GM18867 (cell line): ENCODE data around the gene FNIP2.
"Not testable (repeated sequence)": the region's sequence is repeated elsewhere in the genome, so short reads cannot be mapped to it uniquely, and the experiment has no call there.

Source experiments
- ATAC-seq: cut with Tn5 transposase; IDR thresholded peaks from one replicate; pipeline ENCODE4 v1.9.1; 2021; ENCODE audit warnings: mild to moderate bottlenecking, moderate library complexity; ENCODE audit not compliant: unreplicated experiment

The FNIP2 gene

GRCh38 chr4:158788516-158788915 lies 19.7 kb downstream of the FNIP2 start:
- no peak for ATAC-seq

GRCh38 chr4:158789853-158790252 lies 21.0 kb downstream of the FNIP2 start:
- ATAC-seq: no peak

- no peak for ATAC-seq
Observed at GRCh38 chr4:158793021-158793420, 24.2 kb downstream of the FNIP2 start.

GRCh38 chr4:158793430-158793829 lies 24.6 kb downstream of the FNIP2 start:
- ATAC-seq: not testable (repeated sequence)

GRCh38 chr4:158796370-158797140 lies 27.7 kb downstream of the FNIP2 start:
- no peak for ATAC-seq

GRCh38 chr4:158798062-158798461 lies 29.2 kb downstream of the FNIP2 start:
- ATAC-seq: no peak

- ATAC-seq: no peak
Observed at GRCh38 chr4:158799013-158799770, 30.4 kb downstream of the FNIP2 start.

GRCh38 chr4:158799856-158800255 lies 31.0 kb downstream of the FNIP2 start:
- no peak for ATAC-seq

- ATAC-seq: no peak
Observed at GRCh38 chr4:158801066-158801465, 32.2 kb downstream of the FNIP2 start.

- no peak for ATAC-seq
Observed at GRCh38 chr4:158801677-158802076, 32.9 kb downstream of the FNIP2 start.

GRCh38 chr4:158802914-158803313 lies 34.1 kb downstream of the FNIP2 start:
- no peak for ATAC-seq

GRCh38 chr4:158805635-158806471 lies 37.0 kb downstream of the FNIP2 start:
- no peak for ATAC-seq

- no peak for ATAC-seq
Observed at GRCh38 chr4:158807691-158808090, 38.9 kb downstream of the FNIP2 start.

- no peak for ATAC-seq
Observed at GRCh38 chr4:158808399-158808798, 39.6 kb downstream of the FNIP2 start.

- peak; percentile 1 for ATAC-seq
Observed at GRCh38 chr4:158809208-158809607, 40.4 kb downstream of the FNIP2 start.

- ATAC-seq: peak; percentile 79
Observed at GRCh38 chr4:158809611-158810486, 41.0 kb downstream of the FNIP2 start.

- peak; percentile 19 for ATAC-seq
Observed at GRCh38 chr4:158810487-158811215, 41.8 kb downstream of the FNIP2 start.

GRCh38 chr4:158811216-158811540 lies 42.4 kb downstream of the FNIP2 start:
- ATAC-seq: no peak

- ATAC-seq: peak; percentile 19
Observed at GRCh38 chr4:158811704-158812103, 42.9 kb downstream of the FNIP2 start.

GRCh38 chr4:158812133-158812532 lies 43.3 kb downstream of the FNIP2 start:
- ATAC-seq: no peak
